Ishikawa (cell line): ENCODE data around the gene DMBT1.

Experiments
- CEBPB ChIP-seq: IDR thresholded peaks from 2 replicates; pipeline ENCODE4 v1.6.1; 2012
- CREB1 ChIP-seq: IDR thresholded peaks from 2 replicates; pipeline ENCODE4 v1.6.1; 2012; ENCODE audit warnings: low read depth
- EP300 ChIP-seq: IDR thresholded peaks from 2 replicates; pipeline ENCODE4 v1.6.1; 2012; ENCODE audit warnings: borderline replicate concordance
- FOXM1 ChIP-seq: IDR thresholded peaks from 2 replicates; pipeline ENCODE4 v1.6.1; 2012; ENCODE audit warnings: low read depth, borderline replicate concordance
- NFIC ChIP-seq: IDR thresholded peaks from 2 replicates; pipeline ENCODE4 v1.6.1; 2012
- RAD21 ChIP-seq: IDR thresholded peaks from 2 replicates; pipeline ENCODE4 v1.6.1; 2012; ENCODE audit warnings: low read depth
- REST ChIP-seq: IDR thresholded peaks from 2 replicates; pipeline ENCODE4 v1.6.1; 2012; ENCODE audit warnings: low read depth, mild to moderate bottlenecking
- TAF1 ChIP-seq: IDR thresholded peaks from 2 replicates; pipeline ENCODE4 v1.6.1; 2012; ENCODE audit warnings: low read depth, mild to moderate bottlenecking
- TCF12 ChIP-seq: IDR thresholded peaks from 2 replicates; pipeline ENCODE4 v1.6.1; 2012; ENCODE audit warnings: low read depth
- TEAD4 ChIP-seq: IDR thresholded peaks from 2 replicates; pipeline ENCODE4 v1.6.1; 2012
- YY1 ChIP-seq: IDR thresholded peaks from 2 replicates; pipeline ENCODE4 v1.6.1; 2012; ENCODE audit warnings: low read depth
- ZBTB7A ChIP-seq: IDR thresholded peaks from 2 replicates; pipeline ENCODE4 v1.6.1; 2012; ENCODE audit warnings: low read depth
- TF ChIP-seq, protein P1 (sequence below): IDR thresholded peaks from 2 replicates; pipeline ENCODE4 v1.6.1; 2012
- TF ChIP-seq, protein P2 (sequence below): IDR thresholded peaks from 2 replicates; pipeline ENCODE4 v1.6.1; 2012

Gene DMBT1

DNA sequence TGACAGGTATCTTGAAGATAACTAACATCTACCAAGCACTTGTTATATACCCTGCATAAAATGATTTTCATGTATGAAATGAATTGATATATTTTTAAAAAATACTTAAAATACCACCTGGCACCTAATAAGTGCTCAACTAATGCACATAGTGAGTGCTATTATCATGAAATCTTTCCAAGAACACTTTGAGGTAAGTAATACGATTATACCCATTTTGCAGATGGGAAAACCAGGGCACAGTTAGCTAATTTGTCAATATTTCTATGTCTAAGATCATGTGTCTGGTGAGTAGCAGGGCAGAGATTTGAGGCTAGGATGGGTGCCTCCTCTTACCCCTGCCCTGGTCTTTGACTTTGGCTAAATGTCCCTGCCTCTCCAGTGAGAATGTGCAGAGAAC lies 6.1 kb downstream of the DMBT1 start:
- TF ChIP-seq CEBPB (no peak), TAF1 (no peak), REST (no peak), FOXM1 (no peak), ZBTB7A (no peak), YY1 (no peak), TEAD4 (no peak)
- TF ChIP-seq, protein P1, sequence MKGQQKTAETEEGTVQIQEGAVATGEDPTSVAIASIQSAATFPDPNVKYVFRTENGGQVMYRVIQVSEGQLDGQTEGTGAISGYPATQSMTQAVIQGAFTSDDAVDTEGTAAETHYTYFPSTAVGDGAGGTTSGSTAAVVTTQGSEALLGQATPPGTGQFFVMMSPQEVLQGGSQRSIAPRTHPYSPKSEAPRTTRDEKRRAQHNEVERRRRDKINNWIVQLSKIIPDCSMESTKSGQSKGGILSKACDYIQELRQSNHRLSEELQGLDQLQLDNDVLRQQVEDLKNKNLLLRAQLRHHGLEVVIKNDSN = no peak

GRCh38 chr10:122567056-122567660 lies 6.6 kb downstream of the DMBT1 start:
- TF ChIP-seq EP300 = no peak
- peak; percentile 55 for TF ChIP-seq RAD21

DNA sequence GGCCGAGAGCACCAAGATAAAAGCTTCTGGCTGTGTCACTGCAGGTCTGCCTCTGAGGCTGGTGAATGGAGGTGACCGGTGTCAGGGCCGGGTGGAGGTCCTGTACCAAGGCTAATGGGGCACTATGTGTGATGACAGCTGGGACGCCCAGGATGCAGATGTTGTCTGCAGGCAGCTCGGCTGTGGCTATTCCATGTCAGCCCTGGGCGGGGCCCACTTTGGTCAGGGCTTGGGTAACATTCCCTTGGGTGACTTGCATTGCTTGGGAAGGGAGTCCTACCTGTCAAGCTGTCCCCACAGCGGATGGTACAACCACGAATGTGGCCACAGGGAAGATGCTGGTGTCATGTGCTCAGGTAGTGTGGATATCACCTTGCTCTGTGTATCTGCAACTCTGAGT lies 8.0 kb downstream of the DMBT1 start:
- TF ChIP-seq REST = no peak

DNA sequence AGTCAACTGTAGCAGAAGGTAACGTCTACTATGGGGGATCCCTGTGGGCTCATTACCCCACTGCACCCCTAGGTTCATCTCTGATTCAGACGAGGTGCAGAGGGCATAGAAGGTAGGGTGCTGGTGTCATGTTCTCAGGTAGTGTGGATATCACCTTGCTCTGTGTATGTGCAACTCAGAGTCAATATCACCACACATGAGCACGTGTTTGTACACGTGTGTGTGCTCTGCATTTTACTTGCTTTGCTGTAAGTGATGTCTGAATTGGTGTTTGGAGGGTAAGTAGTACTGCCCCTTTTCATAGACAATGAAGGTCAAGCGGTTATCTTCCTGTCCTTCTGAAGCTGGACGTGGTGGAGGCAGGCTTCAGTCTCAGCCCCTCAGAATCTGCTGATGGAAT lies 10.4 kb downstream of the DMBT1 start:
- TF ChIP-seq, protein P2, sequence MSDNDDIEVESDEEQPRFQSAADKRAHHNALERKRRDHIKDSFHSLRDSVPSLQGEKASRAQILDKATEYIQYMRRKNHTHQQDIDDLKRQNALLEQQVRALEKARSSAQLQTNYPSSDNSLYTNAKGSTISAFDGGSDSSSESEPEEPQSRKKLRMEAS = no peak
- no peak for TF ChIP-seq ZBTB7A
- TF ChIP-seq TAF1 = no peak
- TF ChIP-seq CEBPB = no peak
- no peak for TF ChIP-seq EP300
- TF ChIP-seq YY1 = no peak
- no peak for TF ChIP-seq TEAD4
- TF ChIP-seq, protein P1 = no peak
- no peak for TF ChIP-seq TCF12
- TF ChIP-seq RAD21 = no peak
- TF ChIP-seq NFIC = no peak
- TF ChIP-seq REST = no peak
- no peak for TF ChIP-seq FOXM1
- no peak for TF ChIP-seq CREB1

DNA sequence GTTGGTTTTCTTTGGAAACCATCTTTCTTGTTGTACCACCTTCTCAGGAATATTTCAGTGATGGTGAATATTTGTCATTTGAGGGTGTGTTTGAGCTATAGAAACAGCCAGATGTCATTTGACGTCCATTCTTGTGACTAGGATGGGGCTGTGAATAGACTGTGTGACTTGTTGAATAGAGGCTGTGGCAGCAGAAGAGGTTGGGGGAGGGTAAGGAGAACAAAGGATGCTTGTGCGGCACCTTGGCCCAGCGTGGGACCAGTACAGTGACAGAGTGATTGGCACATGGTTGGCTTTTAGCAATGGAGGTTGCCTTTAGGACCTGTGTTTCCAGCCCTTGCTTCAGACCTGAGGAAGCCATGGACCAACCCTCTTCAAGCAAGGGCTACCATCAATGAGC lies 11.3 kb downstream of the DMBT1 start:
- no peak for TF ChIP-seq TEAD4

DNA sequence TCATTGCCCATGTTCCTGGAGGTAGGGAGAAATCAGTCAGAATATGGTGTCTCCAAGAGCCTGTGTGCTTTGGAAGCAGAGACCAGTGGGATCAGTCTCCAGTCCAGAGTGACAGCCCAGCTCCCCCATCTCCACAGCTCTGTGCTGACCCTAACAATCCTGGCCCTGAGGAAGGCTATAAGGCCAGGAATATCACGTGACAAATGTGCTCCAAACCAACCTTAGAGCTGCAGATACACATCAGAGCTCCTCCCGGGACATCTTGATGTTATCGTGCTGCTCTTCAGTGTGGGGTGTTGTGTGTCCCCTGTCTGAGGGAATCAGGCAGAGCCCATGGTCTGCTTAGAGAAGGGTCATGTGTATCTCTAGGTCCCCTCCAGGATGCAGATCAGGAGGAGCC lies 15.2 kb downstream of the DMBT1 start:
- TF ChIP-seq CEBPB (no peak), REST (no peak), YY1 (no peak), TCF12 (no peak)
- TF ChIP-seq, protein P2 = no peak
